ENCODE data around the gene DNAH10. TPM values are rescaled to one million over a fixed set of nuclear protein-coding genes. Genes with fewer than 3 reads are reported as not detected.

The DNAH10 gene
- total RNA-seq, 2 donors from 2014 or later, result 0.15 to 0.39 TPM

GRCh38 chr12:123967121-123967586 is 205.1 kb downstream of the DNAH10 start:
- intact Hi-C loops (cut with DNase I, micrococcal nuclease), result no loop called here
- no peak for ATAC-seq
- no peak for DNase-seq

- ATAC-seq, result no peak
- no peak for DNase-seq
- intact Hi-C loops (cut with DNase I, micrococcal nuclease), result no loop called here
Observed at GRCh38 chr12:123971449-123971769, 209.3 kb downstream of the DNAH10 start.

GRCh38 chr12:123971770-123972456 is 209.8 kb downstream of the DNAH10 start:
- ATAC-seq (peak; percentile 31), DNase-seq (peak; percentile 44 to 58)
- intact Hi-C loops (cut with DNase I, micrococcal nuclease), result no loop called here

- peak; percentile 92 to 95 for DNase-seq
- ATAC-seq, result peak; percentile 78
- intact Hi-C loops (cut with DNase I, micrococcal nuclease), result no loop called here
Observed at GRCh38 chr12:123972457-123973401, 210.6 kb downstream of the DNAH10 start, which contains the start of the genes CCDC92 and ZNF664. CCDC92 (minus strand) TSS chr12:123972831; CDS start chr12:123944305, 28,526 bp downstream. ZNF664 (plus strand) TSS chr12:123973215; CDS start chr12:124012145, 38,930 bp downstream.

GRCh38 chr12:123973552-123974341 is 211.6 kb downstream of the DNAH10 start:
- ATAC-seq (peak; percentile 2), DNase-seq (peak; percentile 44 to 68)
- intact Hi-C loops (cut with DNase I, micrococcal nuclease), result no loop called here

- no peak for ATAC-seq
- intact Hi-C loops (cut with DNase I, micrococcal nuclease), result no loop called here
- DNase-seq, result no peak
Observed at GRCh38 chr12:123976227-123976826, 214.2 kb downstream of the DNAH10 start.

GRCh38 chr12:123979566-123979965 is 217.5 kb downstream of the DNAH10 start:
- intact Hi-C loops (cut with DNase I, micrococcal nuclease), result no loop called here
- DNase-seq (no peak), ATAC-seq (no peak)

GRCh38 chr12:123982269-123982668 is 220.2 kb downstream of the DNAH10 start:
- ATAC-seq (no peak), DNase-seq (no peak)
- intact Hi-C loops (cut with DNase I, micrococcal nuclease), result no loop called here

- ATAC-seq (peak; percentile 93), DNase-seq (peak in 1 of 2 donors; percentile 28)
- intact Hi-C loops (cut with DNase I, micrococcal nuclease), result no loop called here
Observed at GRCh38 chr12:123983822-123984485, 221.9 kb downstream of the DNAH10 start.

GRCh38 chr12:123984903-123985302 is 222.8 kb downstream of the DNAH10 start:
- no peak for ATAC-seq

More at GRCh38 chr12:123984903-123985302, 222.8 kb downstream of the DNAH10 start:
- intact Hi-C loops (cut with DNase I, micrococcal nuclease), result loop anchor here in 1 of 2 donors (5.0 kb wide), 1 partner anchor 83 kb away; no protein-coding TSS in a partner anchor
- no peak for DNase-seq

Other genes with a start within 250 kb of the DNAH10 start
- 1 to 10 TPM; 4.3 to 4.9 TPM for gene RILPL1, start 228.6 kb upstream of the DNAH10 start, total RNA-seq
- 100 to 1,000 TPM; 229 to 262 TPM for gene TMED2, start 177.7 kb upstream of the DNAH10 start, total RNA-seq
- 10 to 100 TPM; 13.0 to 15.4 TPM for gene DDX55, start 160.2 kb upstream of the DNAH10 start, total RNA-seq
- 10 to 100 TPM; 38.8 to 43.4 TPM for gene EIF2B1, start 128.6 kb upstream of the DNAH10 start, total RNA-seq
- 10 to 100 TPM; 19.6 to 25.1 TPM for gene GTF2H3, start 128.5 kb upstream of the DNAH10 start, total RNA-seq
- 1 to 10 TPM; 4.8 to 6.0 TPM for gene TCTN2, start 91.2 kb upstream of the DNAH10 start, total RNA-seq
- gene ATP6V0A2, start 49.9 kb upstream of the DNAH10 start, total RNA-seq, result 10 to 100 TPM; 31.3 to 32.6 TPM
- gene CCDC92, start 210.5 kb downstream of the DNAH10 start, total RNA-seq, result 10 to 100 TPM; 20.6 to 25.6 TPM
- 100 to 1,000 TPM; 111 to 138 TPM for gene ZNF664, start 210.9 kb downstream of the DNAH10 start, total RNA-seq

Measured in left colon (tissue), 2 donors.